ENCODE data around the gene NCBP3.
"Not testable (repeated sequence)": the region's sequence is repeated elsewhere in the genome, so short reads cannot be mapped to it uniquely, and the experiment has no call there.

NCBP3 gene

DNA sequence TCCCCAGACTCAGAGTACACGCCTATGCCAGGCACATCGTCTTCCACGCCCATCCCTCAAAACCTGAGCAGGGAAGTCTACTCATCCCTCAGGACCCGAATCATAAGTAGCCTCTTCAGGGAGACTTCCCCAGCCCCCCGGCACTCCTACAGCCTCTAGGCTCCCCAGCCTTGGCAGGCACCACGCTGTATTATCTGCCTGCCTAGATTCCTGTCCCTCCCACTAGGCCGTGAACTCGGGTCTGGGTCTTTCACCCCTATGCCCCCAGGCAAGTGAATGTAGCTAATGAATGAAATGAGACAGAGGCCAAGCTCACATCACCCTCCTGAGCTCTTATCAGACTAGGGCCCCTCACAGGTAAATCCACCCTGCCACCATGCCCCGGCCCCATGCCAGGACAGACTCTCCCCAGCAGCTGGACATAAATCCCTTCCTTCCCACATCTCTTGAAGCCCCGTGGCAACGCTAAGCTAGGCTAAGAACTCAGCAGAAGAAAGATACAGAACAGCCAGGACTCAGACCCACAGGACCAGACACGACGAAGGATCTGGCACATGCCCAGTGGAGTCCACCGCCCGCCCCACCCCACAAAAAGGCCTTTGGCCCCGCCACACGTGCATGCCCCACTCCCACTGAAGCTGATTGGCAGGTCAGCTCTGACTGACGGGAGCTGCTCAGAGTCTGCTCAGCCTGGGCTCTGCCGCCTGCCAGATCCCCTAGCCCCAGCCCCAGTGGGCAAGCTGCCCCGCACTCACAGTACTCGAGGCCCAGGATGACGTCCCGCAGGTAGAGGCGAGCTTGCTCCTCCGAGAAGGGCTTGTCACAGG lies 33.8 kb upstream of the NCBP3 start:
- DNase-seq, result no peak

DNA sequence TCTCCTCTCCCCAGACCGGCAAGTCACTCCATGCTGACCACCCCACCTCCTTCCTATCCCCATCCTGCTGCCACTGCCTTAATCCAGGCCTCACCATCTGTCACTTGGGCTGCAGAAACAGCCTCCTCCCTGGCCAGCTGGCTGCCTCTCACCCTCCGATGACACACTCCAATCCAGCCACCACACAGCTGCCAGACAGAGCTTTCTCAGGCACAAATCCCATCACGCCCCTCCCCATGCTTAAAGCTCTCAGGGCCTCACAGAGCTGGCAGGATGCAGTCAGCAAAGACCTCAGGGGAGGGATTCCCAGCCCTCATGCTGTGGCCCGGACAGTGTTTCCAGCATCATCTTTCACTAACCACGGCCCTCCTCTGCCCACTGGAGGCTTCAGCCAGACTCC lies 33.1 kb upstream of the NCBP3 start:
- peak; percentile 72 for DNase-seq

DNA sequence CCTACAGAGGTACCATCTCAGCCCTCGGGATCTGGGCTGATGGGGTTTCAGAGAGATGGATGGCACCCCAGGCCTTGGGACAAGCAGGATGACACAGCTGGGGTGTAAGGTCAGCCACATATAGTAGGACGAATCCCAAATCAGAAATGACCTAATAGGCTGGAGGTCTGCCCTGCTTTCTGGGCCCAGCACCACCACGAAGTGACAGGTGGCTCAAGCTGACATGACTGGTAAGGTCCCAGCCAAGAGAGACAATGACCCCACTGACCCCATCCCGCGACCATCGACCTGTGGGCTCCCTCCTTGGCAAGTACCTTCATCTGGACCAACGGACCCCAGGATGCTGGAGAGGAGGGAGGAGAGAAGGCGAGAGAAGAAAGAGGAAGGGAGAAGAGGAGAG lies 31.2 kb upstream of the NCBP3 start:
- DNase-seq, result no peak

DNA sequence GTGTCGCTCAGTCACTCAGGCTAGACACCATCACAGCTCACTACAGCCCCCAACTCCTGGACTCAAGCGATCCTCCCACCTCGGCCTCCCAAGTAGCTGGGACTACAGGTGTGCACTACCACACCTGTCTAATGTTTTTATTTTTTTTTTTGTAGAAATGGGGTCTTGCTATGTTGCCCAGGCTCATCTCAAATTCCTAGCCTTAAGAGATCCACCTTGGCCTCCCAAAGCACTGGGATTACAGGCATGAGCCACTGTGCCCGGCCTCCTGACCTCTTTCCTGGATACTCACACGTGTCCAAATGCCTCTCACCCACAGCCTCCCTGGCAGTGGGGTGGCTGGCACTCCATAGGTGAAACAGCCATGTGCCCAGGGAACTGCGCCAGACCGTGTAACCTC lies 29.3 kb upstream of the NCBP3 start:
- no peak for DNase-seq

DNA sequence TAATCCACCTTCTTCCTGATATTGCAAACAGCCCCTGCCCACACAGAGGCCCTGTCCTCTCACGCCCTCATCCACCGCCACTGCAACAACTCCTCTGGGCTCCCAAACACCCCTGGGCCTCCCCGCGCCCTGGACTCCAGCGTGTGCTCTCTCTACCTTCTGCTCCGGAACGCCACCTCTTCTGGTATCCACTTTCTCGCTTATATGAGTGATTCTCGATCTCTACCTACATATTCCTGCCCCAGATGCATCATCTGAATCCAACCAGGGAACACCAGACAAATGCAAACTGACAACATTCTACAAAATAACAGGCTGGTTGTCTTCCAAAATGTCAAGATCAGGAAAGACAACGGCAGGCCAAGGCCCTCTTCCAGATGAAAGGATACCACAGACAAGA lies 27.8 kb upstream of the NCBP3 start:
- no peak for DNase-seq

DNA sequence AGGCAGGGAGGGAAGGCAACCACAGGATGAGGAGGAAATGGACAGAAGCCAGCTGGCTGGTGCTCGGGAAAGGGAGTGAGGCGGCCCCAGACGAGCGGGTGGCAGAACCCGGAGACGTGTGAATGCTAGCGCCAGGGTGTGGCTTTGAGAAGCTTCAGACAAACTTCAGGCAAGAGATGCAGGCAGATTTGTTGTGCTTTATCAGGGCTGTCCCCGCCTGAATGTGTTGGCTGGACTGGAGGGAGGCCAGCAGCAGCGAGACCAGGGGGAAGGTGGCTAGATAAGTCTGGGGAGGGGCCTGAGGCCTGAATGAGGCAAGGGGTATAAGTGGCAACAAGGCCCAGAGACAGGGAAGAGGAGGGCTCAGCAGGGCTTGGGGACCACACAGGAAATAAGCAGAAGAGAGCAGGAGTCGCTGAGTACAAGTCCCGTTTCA lies 24.8 kb upstream of the NCBP3 start:
- DNase-seq, result no peak

DNA sequence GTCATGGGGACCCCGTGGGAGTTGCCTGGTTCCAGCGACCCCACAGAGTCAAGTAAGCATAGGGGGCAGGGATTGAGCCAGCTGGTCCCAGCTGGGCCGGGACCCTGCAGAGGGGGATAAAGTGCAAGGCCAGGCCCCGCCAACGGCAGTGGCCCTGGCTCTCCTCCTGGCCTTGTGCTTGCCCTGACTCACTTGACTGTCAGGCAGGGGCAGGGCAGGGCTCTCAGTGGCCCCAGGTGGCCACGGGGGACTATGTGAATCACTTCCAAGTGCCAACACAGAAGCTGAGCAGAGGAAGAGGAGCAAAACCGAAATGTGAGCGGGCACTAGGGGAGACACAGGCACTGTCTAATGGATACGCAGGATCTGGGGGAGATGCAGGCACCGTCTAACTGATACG lies 21.6 kb upstream of the NCBP3 start:
- no peak for DNase-seq

DNA sequence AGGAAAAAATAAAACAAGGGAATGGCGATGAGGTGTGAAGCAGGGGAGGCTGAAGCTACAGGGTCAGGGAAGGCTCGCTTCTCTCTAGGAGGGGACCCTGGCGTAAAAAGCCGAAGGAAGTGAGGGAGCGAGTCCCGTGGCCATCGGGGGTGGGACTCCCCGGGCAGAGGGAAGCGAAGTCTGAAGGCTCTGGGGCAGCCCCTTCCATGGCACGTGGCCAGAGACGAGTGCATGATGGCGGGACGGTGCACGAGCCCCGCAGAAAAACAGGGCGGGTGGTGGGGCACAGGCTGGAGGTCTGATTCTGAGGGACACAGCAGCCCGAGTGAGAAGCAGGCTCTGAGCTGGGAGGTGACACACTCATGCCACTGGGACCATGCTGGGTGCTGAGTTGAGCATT lies 21.1 kb upstream of the NCBP3 start:
- DNase-seq, result no peak

DNA sequence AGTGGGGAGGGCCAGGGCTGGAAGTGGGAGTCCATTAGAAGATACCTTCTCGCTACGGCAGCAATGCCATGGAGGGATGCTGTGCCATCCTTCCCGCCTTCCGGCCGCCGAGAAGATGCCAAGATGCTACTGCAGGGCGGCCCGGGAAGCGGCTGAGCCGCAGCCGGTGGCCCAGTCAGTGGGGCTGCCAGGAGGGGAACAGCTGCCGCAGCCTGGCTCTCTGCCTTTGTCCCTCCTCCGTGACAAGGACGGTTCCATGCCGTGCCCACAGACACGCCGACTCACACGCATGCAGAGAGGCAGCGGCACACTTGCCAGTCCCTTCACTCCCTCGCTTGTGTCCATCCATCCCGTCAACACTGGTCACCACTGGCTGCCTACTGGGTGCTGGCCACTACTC lies 20.2 kb upstream of the NCBP3 start:
- DNase-seq, result no peak

DNA sequence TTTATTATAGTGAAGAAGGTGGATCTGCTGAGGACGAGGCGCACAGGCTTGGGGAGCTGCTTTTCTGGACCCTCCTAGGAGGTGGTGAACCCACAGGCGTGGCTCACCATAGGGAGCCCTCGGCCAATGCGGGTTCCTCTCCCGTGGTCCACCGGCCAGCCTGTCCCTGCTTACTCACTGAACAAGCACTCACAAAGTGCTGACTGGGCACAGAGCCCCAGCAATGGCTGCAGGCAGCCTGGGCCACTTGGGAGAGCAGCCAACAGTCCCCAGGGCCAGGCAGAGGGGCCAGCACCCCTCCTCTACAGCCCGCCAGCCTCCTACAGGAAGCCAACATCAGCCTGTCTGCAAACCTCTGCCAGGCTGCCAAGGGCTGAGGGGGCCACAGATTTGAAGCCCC lies 19.1 kb upstream of the NCBP3 start:
- no peak for DNase-seq

DNA sequence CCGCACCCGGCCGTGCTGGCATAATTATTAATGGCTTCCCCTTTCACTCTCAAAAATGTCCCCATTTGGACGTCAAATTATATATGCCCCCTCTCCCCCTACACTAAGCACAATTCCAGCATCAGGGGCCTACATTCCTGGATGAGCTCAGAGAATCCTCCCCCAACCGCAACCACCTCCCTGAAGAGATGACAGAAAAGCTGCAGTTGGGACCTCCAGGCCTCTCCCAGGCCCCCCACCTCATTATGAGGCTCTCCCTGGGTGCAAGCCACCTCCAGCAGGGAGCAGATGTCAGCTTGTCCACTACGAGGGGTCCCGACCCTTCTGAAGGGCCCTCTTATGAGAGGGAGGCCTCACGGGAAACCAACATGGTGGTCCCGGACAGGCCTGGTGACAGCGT lies 18.5 kb upstream of the NCBP3 start:
- DNase-seq, result no peak

DNA sequence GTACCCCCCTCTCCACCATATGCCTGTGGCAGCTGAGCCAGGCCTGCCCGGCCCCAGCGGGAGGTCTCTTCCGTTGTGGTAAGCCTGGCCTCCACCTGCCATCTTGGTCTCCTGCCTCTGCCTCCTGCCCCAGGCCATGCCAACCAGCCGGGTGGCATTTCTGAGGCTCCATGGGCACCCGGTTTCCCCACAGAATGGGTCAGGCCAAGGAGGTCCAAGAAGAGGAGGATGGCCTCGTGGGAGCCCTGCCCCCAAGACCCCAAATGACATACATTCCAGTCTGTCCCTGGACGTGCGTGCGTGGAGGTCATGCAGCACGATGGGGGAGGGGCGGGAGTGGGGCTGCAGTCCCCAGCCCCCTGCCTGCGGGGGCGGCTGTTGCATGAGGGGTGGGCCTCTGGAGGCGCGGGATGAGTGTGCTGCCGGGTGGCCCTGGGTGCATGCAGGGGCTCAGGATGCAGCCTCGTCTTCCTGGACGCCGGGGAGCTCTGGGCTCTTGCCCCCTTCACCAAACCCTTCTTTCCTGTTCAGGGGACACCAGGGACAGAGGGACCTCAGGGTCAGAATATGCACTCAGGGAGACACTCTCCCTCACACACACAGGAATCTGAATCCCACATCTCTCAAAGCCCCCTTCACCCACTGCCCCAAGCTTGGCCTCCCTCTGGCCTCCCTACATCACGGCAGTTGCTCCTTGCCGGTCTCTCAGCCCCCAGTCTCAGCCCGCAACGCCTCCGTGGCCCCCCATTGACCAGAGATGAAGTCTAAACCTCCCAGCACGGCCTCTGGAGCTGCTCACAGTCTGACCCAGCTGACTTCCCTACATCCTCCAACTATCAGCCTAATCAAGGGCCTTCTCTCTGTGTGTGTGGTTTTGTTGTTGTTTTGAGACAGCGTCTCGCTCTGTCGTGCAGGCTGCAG lies 16.0 kb upstream of the NCBP3 start:
- DNase-seq, result no peak

DNA sequence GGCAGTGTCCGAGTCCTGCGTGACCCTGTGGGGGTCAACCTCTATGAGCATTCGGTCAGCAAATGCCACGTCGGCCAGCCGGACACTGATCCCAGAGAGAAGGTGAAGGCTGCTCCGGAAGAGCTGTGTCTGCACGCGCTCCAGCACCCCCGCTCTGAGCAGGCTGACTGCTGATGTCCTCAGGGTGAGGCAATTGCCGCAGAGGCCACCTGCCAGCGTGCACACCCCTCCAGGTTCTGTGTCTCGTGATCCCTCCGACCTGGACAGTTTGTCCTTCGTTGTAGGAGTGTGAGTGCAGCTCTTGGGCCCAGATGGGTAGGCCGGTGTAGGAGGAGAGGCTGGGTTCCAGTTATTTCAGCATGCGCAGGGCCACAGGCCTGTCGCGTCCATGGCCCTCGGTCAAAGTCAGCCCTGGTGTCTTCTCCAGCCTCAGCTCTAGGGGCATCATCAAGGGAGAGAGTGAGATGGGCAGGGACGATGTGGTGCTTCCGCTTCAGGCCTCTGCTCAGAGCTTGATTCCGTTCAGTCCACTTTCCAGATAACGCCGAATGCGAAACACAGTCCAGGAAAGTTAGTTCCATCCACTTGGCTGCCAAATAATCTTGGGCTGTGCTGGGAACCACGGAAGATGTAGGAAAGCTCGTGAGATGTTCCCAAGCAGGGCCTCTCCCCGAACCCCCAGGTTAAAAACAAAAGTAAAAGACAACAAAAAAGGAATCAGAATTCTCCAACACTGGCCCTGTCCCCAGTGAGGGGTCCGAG lies 15.1 kb upstream of the NCBP3 start:
- no peak for DNase-seq

DNA sequence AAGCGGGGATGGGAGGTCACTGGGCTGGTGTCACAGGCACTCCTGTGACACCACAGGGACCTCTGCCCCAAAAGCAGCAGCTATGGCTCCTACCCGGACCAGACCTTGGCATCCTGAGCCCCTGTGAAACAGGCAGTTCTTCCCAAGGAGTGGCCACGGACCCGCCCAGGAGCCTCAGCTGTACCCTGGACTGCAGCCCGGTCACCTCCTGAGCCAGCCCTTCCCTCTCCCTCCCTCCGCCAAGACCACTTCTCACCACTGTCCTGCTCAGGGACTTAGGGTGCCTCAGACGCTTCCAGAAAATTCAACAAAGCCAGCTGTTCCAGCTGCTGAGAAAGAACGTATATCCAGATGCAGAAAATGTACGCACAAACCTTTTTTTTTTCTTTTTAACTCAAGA lies 13.9 kb upstream of the NCBP3 start:
- no peak for DNase-seq

DNA sequence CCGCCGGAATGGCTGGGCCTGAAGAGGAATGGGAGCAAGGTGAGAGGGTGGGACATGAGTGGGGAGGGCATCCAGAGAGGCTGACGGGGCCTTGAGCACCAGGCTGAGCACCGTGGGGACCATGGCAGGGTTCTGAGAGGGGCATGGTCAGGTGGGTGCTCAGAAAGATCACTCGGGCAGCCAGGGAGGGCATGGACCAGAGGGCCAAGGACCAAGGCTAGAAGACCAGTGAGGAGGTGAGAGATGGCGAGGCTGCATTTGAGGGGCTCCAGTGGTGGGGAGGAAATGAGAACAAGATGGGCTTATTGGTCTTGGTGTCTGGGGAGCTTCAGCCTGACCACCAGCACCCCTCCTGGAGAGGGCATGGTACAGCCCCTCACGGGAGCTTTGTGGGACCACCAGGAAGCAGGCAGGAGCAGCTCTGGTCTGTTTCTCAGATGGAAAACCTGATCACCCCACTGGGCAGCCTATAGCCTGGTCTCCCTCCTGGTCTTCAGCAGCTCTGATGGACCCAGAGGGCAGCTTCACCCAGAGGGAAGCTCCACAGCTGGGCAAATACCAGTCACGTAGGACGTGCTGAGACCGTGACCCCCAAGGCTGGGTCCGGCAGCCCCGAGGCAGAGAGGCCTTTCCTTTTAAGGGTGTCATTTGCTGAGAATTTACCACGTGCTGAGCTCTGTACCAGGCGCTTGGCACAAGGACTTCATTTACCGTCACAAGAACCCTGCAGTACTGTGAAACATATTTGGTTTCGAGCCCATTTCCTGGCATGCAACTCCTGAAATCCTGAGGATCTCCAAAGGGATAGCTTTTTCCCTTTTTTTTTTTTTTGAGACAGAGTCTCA lies 11.4 kb upstream of the NCBP3 start:
- no peak for DNase-seq

DNA sequence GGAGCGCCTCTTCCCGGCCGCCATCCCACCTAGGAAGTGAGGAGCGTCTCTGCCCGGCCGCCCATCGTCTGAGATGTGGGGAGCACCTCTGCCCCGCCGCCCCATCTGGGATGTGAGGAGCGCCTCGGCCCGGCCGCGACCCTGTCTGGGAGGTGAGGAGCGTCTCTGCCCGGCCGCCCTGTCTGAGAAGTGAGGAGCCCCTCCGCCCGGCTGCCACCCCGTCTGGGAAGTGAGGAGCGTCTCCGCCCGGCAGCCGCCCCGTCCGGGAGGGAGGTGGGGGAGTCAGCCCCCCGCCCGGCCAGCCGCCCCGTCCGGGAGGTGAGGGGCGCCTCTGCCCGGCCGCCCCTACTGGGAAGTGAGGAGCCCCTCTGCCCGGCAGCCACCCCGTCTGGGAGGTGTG lies 8.2 kb upstream of the NCBP3 start:
- DNase-seq, result not testable (repeated sequence)

DNA sequence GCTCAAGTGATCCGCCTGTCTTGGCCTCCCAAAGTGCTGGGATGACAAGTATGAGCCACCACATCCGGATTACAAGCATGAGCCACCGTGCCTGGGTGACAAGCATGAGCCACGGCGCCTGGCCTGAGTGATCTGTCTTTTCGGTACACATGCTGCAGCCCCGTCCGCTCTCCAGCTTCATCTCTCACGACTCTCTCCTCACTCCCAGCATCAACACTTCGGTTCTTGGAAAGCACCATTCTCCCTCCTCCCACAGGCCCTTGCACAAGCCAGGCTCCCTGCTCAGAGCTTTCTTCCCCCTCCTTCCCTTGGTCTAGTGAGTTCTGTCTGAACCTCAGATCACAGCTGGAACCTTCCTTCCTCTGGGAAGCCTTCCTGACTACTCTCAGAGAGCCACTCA lies 6.5 kb upstream of the NCBP3 start:
- no peak for DNase-seq

DNA sequence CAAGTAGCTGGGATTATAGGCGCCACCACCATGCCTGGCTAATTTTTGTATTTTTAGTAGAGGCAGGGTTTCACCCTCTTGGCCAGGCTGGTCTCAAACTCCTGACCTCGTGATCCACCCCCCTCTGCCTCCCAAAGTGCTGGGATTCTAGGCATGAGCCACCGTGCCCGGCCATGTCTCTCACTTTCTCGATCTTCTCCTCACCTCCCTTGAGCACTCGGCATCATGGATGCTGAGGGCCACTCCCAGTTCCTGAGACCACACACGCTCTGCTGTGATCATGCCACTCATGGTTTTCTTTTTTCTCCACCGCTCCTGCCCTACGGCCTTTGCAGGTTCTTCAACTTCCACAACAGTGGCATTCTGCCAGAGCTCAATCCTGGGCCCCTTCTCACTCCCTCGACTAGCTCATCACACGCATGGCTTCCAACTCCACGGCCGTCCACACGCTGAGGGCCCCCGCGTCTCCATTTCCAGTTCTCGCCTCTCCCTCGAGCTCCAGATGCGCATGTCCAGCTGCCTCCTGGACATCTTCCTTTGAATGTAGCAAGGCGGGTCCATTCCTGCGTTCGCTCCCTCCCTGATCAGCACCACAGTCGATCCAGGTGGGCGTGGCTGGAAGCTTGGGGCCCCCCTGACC lies 5.5 kb upstream of the NCBP3 start:
- DNase-seq, result no peak

DNA sequence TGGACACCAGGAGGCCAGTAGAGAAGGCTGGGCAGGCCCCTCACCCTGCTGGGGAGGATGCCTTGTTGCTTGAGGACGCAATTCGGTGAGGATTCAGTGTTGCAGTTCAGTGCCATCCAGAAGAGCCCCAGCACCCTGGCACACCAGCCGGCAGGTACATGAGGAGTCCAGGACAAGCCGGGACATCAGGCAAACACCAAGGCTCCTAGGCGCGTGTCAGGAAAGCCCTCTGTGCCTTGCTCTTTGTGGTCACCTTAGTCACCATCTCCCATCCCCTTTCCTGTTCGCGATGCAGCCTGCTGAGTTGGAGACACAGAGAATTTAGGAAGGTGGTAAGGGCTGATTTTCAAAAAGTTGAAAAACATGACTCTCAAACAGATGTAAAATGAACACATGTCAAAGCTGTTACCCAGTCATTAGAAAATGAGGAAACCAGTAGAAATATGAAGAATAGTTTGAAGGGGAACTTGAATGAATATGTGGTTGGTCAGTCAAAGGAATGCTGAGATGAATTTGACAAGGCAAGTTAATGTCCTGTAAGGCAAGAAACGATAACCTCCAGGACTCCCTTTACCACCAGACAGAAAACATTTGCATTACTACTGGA lies 2.3 kb upstream of the NCBP3 start:
- no peak for DNase-seq

DNA sequence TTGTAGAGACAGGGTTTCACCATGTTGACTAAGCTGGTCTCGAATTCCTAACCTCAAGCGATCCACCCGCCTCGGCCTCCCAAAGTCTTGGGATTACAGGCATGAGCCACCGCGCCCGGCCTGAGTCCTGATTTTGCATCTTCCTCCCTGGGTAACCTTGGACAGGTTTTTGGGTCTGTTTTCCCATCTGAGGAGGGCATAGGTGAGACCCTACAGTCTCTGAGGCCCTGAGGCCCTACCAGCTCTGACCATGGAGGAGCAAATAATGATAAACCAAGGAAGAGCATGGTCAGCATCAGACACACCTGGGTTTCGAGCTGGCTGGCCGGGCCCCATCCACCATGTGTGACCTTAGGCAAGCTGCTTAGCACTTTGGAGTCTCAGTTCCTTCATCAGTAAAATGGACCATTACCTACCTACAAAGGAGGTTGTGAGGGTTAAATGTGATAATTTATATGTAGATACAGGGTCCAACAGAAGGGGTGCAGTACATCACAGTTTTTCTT lies 1.2 kb upstream of the NCBP3 start:
- no peak for DNase-seq

DNA sequence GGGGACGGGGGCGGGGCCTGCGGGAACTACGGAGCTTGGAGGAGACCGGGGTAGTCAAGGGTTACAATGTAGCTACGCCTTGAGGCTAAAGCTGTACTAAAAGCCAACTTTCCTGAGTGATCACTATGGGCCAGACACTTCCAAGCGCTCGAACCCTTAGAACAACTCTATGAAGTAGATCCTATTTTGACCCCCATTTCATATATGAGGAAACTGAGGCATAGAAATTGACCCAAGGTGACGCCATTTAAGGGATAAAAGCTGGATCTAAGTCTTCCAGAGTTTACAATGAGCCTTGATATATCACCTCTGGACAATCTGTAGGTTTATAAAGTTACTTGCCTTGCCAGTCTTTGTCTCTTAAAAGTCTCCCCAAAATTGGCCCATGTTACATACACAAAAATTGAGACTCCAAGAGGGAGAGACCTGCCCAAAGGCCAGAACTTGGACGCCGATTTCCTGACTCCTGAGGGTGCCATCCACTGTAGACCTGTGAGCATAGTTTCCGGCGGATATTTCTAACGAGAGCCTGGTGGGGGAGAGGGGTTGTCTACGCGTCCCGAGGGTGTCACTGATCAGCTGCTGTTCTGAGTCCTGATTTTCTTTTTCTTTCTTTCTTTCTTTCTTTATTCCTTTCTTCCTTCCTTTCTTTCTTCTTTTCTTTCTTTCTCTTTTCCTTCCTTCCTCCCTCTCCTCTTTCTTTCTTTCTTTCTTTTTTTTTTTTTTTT lies 555 bp upstream of the NCBP3 start:
- DNase-seq, result no peak
